HG02588 (cell line): Measurements from ENCODE around the gene ZNF785.
A peak's percentile ranks its signal among the peaks of the same experiment; 100 is the strongest.
"Not testable (repeated sequence)": the region's sequence is repeated elsewhere in the genome, so short reads cannot be mapped to it uniquely, and the experiment has no call there.

Experiments used
- ATAC-seq: cut with Tn5 transposase; IDR thresholded peaks from one replicate; pipeline ENCODE4 v1.9.1; 2021; ENCODE audit warnings: mild to moderate bottlenecking, moderate library complexity; ENCODE audit not compliant: unreplicated experiment

The ZNF785 gene

GRCh38 chr16:30540916-30541464 is 44.5 kb downstream of the ZNF785 start:
- not testable (repeated sequence) for ATAC-seq

DNA sequence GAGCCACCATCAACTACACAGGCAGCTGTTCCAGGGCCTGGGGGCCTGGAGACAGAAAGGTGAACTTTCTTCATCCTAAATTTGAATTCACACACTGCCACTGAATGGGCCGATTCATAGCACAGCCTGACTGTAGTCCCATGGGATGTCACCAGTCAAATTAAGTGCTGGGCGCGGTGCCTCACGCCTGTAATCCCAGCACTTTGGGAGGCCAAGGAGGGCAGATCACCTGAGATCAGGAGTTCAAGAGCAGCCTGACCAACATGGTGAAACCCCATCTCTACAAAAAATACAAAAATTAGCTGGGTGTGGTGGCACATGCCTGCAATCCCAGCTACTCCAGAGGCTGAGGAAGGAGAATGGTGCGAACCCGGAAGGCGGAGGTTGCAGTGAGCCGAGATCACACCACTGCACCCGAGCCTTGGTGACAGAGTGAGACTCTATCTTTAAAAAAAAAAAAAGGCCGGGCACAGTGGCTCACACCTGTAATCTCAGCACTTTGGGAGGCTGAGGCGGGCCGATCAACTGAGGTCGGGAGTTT is 45.4 kb downstream of the ZNF785 start:
- not testable (repeated sequence) for ATAC-seq

GRCh38 chr16:30539000-30539964 is 46.2 kb downstream of the ZNF785 start:
- ATAC-seq, result no peak

- not testable (repeated sequence) for ATAC-seq
Observed at GRCh38 chr16:30536391-30537024, 49.0 kb downstream of the ZNF785 start.

DNA sequence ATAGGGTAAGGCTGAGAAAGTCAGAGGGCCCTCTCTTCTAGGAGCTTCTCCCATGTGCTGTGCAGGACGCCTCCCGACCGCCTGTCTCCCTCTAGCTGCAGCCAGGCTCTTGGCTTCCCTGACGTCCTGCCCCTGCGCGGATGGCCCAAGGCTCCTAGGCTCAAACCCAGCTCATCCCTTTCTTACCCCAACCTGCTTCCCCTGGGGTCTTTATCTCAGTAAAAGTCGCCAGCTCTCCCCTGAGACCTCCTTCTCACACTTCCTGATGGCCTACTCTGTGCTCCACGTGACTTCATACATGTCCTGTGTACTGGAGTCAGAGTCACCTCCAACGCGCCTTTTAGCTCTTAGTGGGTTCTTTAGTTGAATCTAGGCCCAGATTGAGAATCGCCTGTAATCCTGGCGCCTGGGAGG is 49.7 kb downstream of the ZNF785 start:
- no peak for ATAC-seq

DNA sequence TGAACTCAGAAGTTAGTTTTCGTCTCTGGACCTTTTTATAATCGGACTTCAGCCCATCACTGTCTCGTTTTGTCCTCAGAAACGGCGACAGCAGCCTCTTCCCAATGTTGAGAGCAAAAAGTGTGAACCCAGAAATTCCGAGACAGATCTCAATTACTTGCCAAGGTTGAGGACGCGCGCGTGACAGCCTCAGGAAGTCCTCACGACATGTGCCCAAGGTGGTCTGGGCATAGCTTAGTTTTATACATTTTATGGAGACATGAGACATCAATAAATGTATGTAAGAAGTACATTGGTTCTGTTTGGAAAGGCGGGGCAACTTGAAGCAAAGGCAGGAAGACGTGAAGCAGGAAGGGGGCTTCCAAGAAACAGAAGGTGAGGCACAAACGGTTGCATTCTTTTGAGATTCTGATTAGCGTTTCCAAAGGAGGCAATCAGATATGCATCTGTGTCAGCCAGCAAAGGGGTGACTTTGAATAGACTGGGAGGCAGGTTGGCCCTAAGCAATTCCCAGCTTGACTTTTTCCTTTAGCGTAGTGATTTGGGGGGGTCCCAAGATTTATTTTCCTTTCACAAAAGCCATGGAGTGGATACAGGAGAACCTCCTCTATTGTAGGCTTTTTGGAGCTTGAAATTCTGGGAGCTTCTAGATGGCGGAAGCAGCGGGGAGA is 50.3 kb downstream of the ZNF785 start:
- ATAC-seq, result no peak

GRCh38 chr16:30534368-30535105 is 51.0 kb downstream of the ZNF785 start, which contains the start of gene ZNF747:
ZNF747 (minus strand) TSS chr16:30534858; CDS start chr16:30534679, 179 bp downstream.
- peak; percentile 57 for ATAC-seq

DNA sequence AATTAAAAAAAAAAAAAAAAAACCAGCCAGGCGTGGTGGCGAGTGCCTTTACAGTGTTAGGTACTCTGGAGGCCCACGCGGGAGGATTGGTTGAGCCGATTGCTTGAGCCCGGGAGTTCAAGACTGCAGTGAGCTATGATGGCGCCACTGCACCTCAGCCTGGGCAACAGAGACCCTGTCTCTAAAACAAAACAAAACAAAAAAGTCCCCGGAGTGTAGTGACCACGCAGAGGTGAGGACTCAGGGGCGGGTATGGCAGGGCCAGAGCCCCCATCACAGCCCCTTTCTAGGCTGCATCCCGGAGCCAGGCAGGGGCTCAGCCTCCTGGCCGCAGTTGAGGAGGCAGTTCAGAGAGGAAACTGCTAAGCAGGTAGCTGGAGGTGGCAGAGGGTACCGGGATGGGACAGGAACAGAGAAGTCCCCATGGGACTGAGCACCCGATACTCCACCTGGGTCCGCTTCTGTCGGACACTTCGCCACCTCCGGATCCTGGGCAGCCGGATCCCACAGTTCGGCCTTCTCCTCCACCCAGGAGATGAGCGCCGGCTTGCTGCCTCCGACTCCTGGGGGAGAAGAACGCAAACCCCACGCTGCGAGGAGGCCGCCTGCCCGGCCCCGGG is 51.6 kb downstream of the ZNF785 start:
- peak; percentile 25 for ATAC-seq

DNA sequence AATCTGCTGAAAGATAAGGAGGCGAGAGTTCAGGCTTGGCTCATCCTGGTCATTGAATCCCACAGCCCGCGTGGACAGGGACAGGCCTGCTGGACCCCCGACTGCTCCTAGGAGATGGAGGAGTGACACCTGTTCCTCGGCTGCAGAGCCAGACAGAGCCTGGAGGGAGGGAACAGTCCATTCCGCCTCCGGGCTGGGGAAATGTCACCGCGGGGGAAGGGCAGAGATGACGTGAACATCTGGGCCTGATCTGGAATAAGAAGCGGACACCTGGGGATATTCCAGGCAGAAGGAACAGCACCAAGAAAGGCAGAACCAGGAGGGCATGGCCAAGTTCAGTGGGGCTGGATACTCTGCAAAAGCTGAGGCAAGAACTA is 52.4 kb downstream of the ZNF785 start:
- no peak for ATAC-seq

DNA sequence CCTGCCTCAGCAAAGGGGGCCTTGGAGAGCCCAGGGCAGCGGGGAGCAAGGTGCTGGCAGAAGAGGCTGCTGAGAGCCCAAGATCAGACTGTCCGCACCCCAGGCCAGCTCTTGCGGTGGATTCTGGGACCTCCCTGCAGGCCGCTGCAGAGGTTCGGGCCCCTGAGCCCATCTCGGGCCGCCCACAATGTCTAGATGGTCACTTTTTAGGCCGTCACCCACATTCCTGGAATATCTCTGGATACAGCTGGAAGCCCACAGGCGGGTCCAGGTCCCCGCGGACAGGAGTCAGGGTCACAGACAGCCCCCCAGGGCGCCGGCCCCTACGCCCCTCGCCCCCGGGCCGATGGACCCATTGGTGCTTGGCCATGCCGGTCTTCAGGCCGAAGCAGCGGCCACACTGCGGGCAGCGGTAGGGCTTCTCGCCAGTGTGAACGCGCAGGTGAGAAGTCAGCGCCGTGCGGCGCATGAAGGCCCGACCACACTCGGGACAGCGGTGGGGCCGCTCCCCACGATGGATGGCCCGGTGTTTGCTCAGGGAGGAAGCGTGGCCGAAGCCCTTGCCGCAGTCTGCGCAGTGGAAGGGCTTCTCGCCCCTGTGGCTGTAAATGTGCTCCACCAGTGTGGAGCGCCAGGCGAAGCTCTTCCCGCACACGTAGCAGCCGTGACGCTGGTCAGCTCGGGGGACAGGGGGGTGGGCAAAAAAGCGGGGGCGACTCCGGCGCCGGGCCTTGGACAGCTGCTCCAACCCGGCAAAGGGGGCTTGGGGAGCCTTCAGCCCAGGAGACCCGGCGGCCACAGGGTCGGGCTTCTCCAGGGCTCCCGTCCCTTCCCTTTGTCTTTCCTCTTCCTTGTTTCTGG is 53.0 kb downstream of the ZNF785 start:
- no peak for ATAC-seq
